Measurements from ENCODE around the gene HS1BP3. TPM values are rescaled to one million over a fixed set of nuclear protein-coding genes. Genes with fewer than 3 reads are reported as not detected.

HS1BP3 gene
- total and polyA plus RNA-seq, 2 of the 4 experiments (the other 2 are of a cell fraction): 9.0 to 14.8 TPM

- H2BK15ac ChIP-seq (ENCODE audit: low read depth, low read length): no peak overlapping the region
- ChIA-PET POLR2A (ENCODE audit: unreplicated experiment) (interaction anchor here (1.4 kb wide), 1 partner anchor 201 kb away, joined by 5 read pairs; the partner anchor contains the start of gene RHOB), CTCF (no interaction called here)
- in situ Hi-C loops (cut with MboI; ENCODE audit: low sequenced_read_pairs) (no loop called here), dilution Hi-C loops (cut with HindIII; ENCODE audit: low sequenced_read_pairs, unreplicated experiment) (loop anchor here (25.0 kb wide), 1 partner anchor 260 kb away; no protein-coding TSS in a partner anchor), intact Hi-C loops (cut with micrococcal nuclease) (no loop called here)
- H2AK9ac ChIP-seq (replicated peaks; ENCODE audit: low read depth, low read length, poor library complexity): no peak overlapping the region
- no peak overlapping the region for H4K8ac ChIP-seq (ENCODE audit: low read depth in 2 of 2, low read length in 2 of 2)
- H3K23ac ChIP-seq (ENCODE audit: low read depth, low read length): no peak overlapping the region
- no peak overlapping the region for H3K27ac ChIP-seq (ENCODE audit: insufficient read depth, low read length)
- peaks cover 14% of the 10 kb centered on the region; the same call in 1 of the 2 replicates for H3K36me3 ChIP-seq (ENCODE audit: control insufficient read depth, insufficient read depth, low read length)
- ATAC-seq (ENCODE audit: low read depth) (no peak), DNase-seq (no peak)
- H3K18ac ChIP-seq (ENCODE audit: low read depth, low read length): no peak overlapping the region
- no peaks in the 10 kb centered on the region for H3K9me3 ChIP-seq (ENCODE audit: control insufficient read depth, insufficient read depth, low read length)
- 83% methylated on average over 5 of the region's 8 CpGs; no CpG with 5 or more reads in 1 of the 2 experiments for WGBS, 2 experiments (ENCODE audit: extremely low coverage in 2 of 2, insufficient read length in 1 of 2)
- H4K20me1 ChIP-seq (ENCODE audit: insufficient read depth, low read length): peaks cover 8% of the 10 kb centered on the region; the same call in 1 of the 2 replicates
- peaks cover 10 to 39% of the 10 kb centered on the region in 2 experiments; a peak in 3 of 4 replicates for H3K79me1 ChIP-seq (ENCODE audit: low read depth in 1 of 2, low read length in 2 of 2)
- no peak overlapping the region for H2AFZ ChIP-seq (replicated peaks; ENCODE audit: low read length, poor library complexity)
- H3K4ac ChIP-seq (ENCODE audit: low read depth, low read length): no peak overlapping the region
- H2AK5ac ChIP-seq (ENCODE audit: low read depth, low read length): no peak overlapping the region
- H3K9me1 ChIP-seq (ENCODE audit: insufficient read depth, low read length): peaks cover 9% of the 10 kb centered on the region
- H4K5ac ChIP-seq (ENCODE audit: low read depth, low read length): no peak overlapping the region
- H3K27me3 ChIP-seq (ENCODE audit: control insufficient read depth, insufficient read depth, low read length): no peaks in the 10 kb centered on the region
- TF ChIP-seq MAFK (IDR thresholded peaks at IDR 0.05; ENCODE audit: low read depth, low read length): no peak
- TF ChIP-seq RFX5 (IDR thresholded peaks at IDR 0.05; ENCODE audit: low read depth, low read length): no peak
- no peak for TF ChIP-seq CHD1 (IDR thresholded peaks at IDR 0.05; ENCODE audit: low read depth, low read length)
- TF ChIP-seq CTCF (conservative IDR thresholded peaks at IDR 0.05; ENCODE audit: low read depth, low read length): no peak
- TF ChIP-seq, protein P1, sequence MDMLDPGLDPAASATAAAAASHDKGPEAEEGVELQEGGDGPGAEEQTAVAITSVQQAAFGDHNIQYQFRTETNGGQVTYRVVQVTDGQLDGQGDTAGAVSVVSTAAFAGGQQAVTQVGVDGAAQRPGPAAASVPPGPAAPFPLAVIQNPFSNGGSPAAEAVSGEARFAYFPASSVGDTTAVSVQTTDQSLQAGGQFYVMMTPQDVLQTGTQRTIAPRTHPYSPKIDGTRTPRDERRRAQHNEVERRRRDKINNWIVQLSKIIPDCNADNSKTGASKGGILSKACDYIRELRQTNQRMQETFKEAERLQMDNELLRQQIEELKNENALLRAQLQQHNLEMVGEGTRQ (IDR thresholded peaks at IDR 0.05; ENCODE audit: low read depth, low read length): no peak
- TF ChIP-seq BHLHE40 (IDR thresholded peaks at IDR 0.05; ENCODE audit: low read depth, low read length): no peak
- TF ChIP-seq RAD21 (IDR thresholded peaks at IDR 0.05; ENCODE audit: low read length): no peak
- no peak overlapping the region for H3K9ac ChIP-seq (ENCODE audit: low read depth, low read length)
- H3K4me1 ChIP-seq (ENCODE audit: control insufficient read depth, insufficient read depth, low read length): peaks cover 9% of the 10 kb centered on the region
- H3K4me3 ChIP-seq (ENCODE audit: insufficient read depth, low read depth, low read length): no peak overlapping the region
- no peak overlapping the region for H2BK20ac ChIP-seq (ENCODE audit: low read depth, low read length)
- no TSS peak for BruUV-seq (replicated peaks)
- H4K91ac ChIP-seq (ENCODE audit: insufficient read depth, low read depth, low read length): no peak overlapping the region
- no peak overlapping the region for H3K56ac ChIP-seq (ENCODE audit: extremely low read depth, insufficient read depth, low read length)
- no peak overlapping the region for H2BK120ac ChIP-seq (ENCODE audit: low read depth, low read length)
- H3K4me2 ChIP-seq (ENCODE audit: low read depth, low read length): no peak overlapping the region
- H3K14ac ChIP-seq (replicated peaks; ENCODE audit: low read depth, low read length): no peak overlapping the region
- no peak overlapping the region for H2BK5ac ChIP-seq (ENCODE audit: low read depth, low read length, poor library complexity, severe bottlenecking)
Observed at GRCh38 chr2:20647738-20648137, 3.2 kb downstream of the HS1BP3 start.
